ENCODE results near the gene ZBTB20. TPM values are rescaled to one million over a fixed set of nuclear protein-coding genes. Genes with fewer than 3 reads are reported as not detected.

The ZBTB20 gene
- total RNA-seq, 1 donor from 2014 or later = 24.0 TPM

- DNase-seq = peak; percentile 73
These were observed 577.9 kb downstream of the ZBTB20 start for GRCh38 chr3:114569186-114569585.

GRCh38 chr3:114567771-114568170 is 579.3 kb downstream of the ZBTB20 start:
- no peak for DNase-seq

GRCh38 chr3:114566767-114567166 is 580.3 kb downstream of the ZBTB20 start:
- no peak for DNase-seq

GRCh38 chr3:114566162-114566755 is 580.8 kb downstream of the ZBTB20 start:
- peak; percentile 81 for DNase-seq

- DNase-seq = no peak
These were observed 581.9 kb downstream of the ZBTB20 start for GRCh38 chr3:114565216-114565615.

GRCh38 chr3:114563720-114564119 is 583.4 kb downstream of the ZBTB20 start:
- no peak for DNase-seq

GRCh38 chr3:114562557-114562956 is 584.5 kb downstream of the ZBTB20 start:
- DNase-seq = no peak

- peak; percentile 81 for DNase-seq
These were observed 588.8 kb downstream of the ZBTB20 start for GRCh38 chr3:114558271-114558670.

- DNase-seq = peak; percentile 52
These were observed 589.3 kb downstream of the ZBTB20 start for GRCh38 chr3:114557791-114558190.

GRCh38 chr3:114556657-114557213 is 590.4 kb downstream of the ZBTB20 start:
- no peak for DNase-seq

GRCh38 chr3:114554731-114555130 is 592.4 kb downstream of the ZBTB20 start:
- no peak for DNase-seq

- DNase-seq = peak; percentile 17
These were observed 593.0 kb downstream of the ZBTB20 start for GRCh38 chr3:114553949-114554593.

- no peak for DNase-seq
These were observed 594.6 kb downstream of the ZBTB20 start for GRCh38 chr3:114552527-114552812.

- DNase-seq = peak; percentile 68
These were observed 595.1 kb downstream of the ZBTB20 start for GRCh38 chr3:114551770-114552526.

GRCh38 chr3:114550165-114550564 is 596.9 kb downstream of the ZBTB20 start:
- no peak for DNase-seq

- DNase-seq = no peak
These were observed 601.9 kb downstream of the ZBTB20 start for GRCh38 chr3:114545193-114545592.

- no peak for DNase-seq
These were observed 604.7 kb downstream of the ZBTB20 start for GRCh38 chr3:114542359-114542758.

GRCh38 chr3:114539525-114539924 is 607.6 kb downstream of the ZBTB20 start:
- DNase-seq = no peak

GRCh38 chr3:114538211-114538610 is 608.9 kb downstream of the ZBTB20 start:
- no peak for DNase-seq

GRCh38 chr3:114528517-114528916 is 618.6 kb downstream of the ZBTB20 start:
- no peak for DNase-seq

- DNase-seq = peak; percentile 55
These were observed 619.9 kb downstream of the ZBTB20 start for GRCh38 chr3:114527036-114527644.

- no peak for DNase-seq
These were observed 621.8 kb downstream of the ZBTB20 start for GRCh38 chr3:114525278-114525677.

- DNase-seq = peak; percentile 69
These were observed 627.7 kb downstream of the ZBTB20 start for GRCh38 chr3:114519415-114519814.
